C4-2B (cell line): ENCODE data around the gene DES.

Source experiments
- H3K27ac ChIP-seq: fragments of 450-650 bp; 2 replicates; pipeline ENCODE4 v1.5.1; 2017
- CTCF ChIP-seq: fragments of 450-650 bp; conservative IDR thresholded peaks from 2 replicates; pipeline ENCODE4 v1.5.1; 2017; ENCODE audit warnings: mild to moderate bottlenecking
- ZFX ChIP-seq: fragments of 450-650 bp; IDR thresholded peaks from 2 replicates; pipeline ENCODE4 v1.6.1; 2017

DES gene

GRCh38 chr2:219442256-219443015 is 24.3 kb downstream of the DES start:
- H3K27ac ChIP-seq: no peak overlapping the region
- no peak for TF ChIP-seq CTCF
- no peak for TF ChIP-seq ZFX

GRCh38 chr2:219443016-219443696 is 25.0 kb downstream of the DES start:
- TF ChIP-seq CTCF (no peak), ZFX (no peak)

GRCh38 chr2:219443697-219444023 is 25.5 kb downstream of the DES start:
- TF ChIP-seq ZFX (no peak), CTCF (no peak)
- no peak overlapping the region for H3K27ac ChIP-seq

More at GRCh38 chr2:219443016-219443696, 25.0 kb downstream of the DES start:
- H3K27ac ChIP-seq: no peak overlapping the region

GRCh38 chr2:219444566-219445091 is 26.5 kb downstream of the DES start:
- TF ChIP-seq ZFX: no peak
- no peak for TF ChIP-seq CTCF
- H3K27ac ChIP-seq: no peak overlapping the region

- TF ChIP-seq CTCF (no peak), ZFX (no peak)
- no peak overlapping the region for H3K27ac ChIP-seq
Measured at GRCh38 chr2:219445220-219445640, 27.1 kb downstream of the DES start.

GRCh38 chr2:219446101-219446504 is 27.9 kb downstream of the DES start:
- no peak overlapping the region for H3K27ac ChIP-seq

More at GRCh38 chr2:219446101-219446504, 27.9 kb downstream of the DES start:
- no peak for TF ChIP-seq CTCF
- TF ChIP-seq ZFX: no peak
